Endothelial cell of umbilical vein (primary cell): Measurements from ENCODE around the gene ABCB6. TPM values are rescaled to one million over a fixed set of nuclear protein-coding genes. Genes with fewer than 3 reads are reported as not detected.
"Not testable (repeated sequence)": the region's sequence is repeated elsewhere in the genome, so short reads cannot be mapped to it uniquely, and the experiment has no call there.

ENCODE experiments used
- BruUV-seq: library from RNA; stranded (reverse); fragments of 400-500 nt; replicated peaks from 2 replicates; lab custom pipeline; 2021; lab: Mats Ljungman, UMichigan
- CTCF ChIA-PET: fragments of 300-600, 350-600 bp; sonication (Branson Sonifier 250); formaldehyde crosslinking; loops from one replicate; lab custom pipeline; 2021; ENCODE audit warnings: antibody characterized with exemption, inconsistent platforms; lab: Charles Lee
- POLR2A ChIA-PET: fragments of 300-600, 350-600 bp; sonication (Branson Sonifier 250); formaldehyde crosslinking; loops from one replicate; lab custom pipeline; 2021; ENCODE audit warnings: antibody characterized with exemption, inconsistent platforms; lab: Charles Lee
- DNase-seq: peaks from one replicate; pipeline ENCODE4 v3.0.0-alpha.2; 2011; ENCODE audit warnings: low read depth, low spot score
- FAIRE-seq: peaks from 2 replicates; lab custom pipeline; 2011; peaks lifted over from hg19 to GRCh38; lab: Jason Lieb, UNC
- H2AFZ ChIP-seq: 2 replicates; pipeline ENCODE4 v1.6.0; 2012; ENCODE audit warnings: low read depth, low read length, control low read depth, inconsistent platforms
- H3K27ac ChIP-seq: 2 replicates; pipeline ENCODE4 v1.5.1; 2011; ENCODE audit warnings: low read depth, mild to moderate bottlenecking, control low read depth, low read length, moderate library complexity; ENCODE audit not compliant: insufficient read depth
- H3K27me3 ChIP-seq, 2 experiments: 2 replicates each; pipeline versions ENCODE4 v1.6.0 to v1.6.1; 2011; ENCODE audit warnings: low read length in 2 of 2, mixed read lengths in 1 of 2; ENCODE audit not compliant: control insufficient read depth in 2 of 2, insufficient read depth in 2 of 2
- H3K36me3 ChIP-seq, 2 experiments: 2 replicates in 1 of 2; 3 replicates in 1 of 2; pipeline ENCODE4 v1.5.1; 2011; ENCODE audit warnings: low read length in 2 of 2, mild to moderate bottlenecking in 1 of 2, moderate library complexity in 1 of 2; ENCODE audit not compliant: control insufficient read depth in 2 of 2, insufficient read depth in 2 of 2; ENCODE audit errors: extremely low read depth in 1 of 2
- H3K4me1 ChIP-seq: 3 replicates; pipeline ENCODE4 v1.5.1; 2011; ENCODE audit warnings: mild to moderate bottlenecking, low read length; ENCODE audit not compliant: control insufficient read depth, insufficient read depth; ENCODE audit errors: extremely low read depth
- H3K4me2 ChIP-seq: 2 replicates; pipeline ENCODE4 v1.6.1; 2011; ENCODE audit warnings: low read length, control low read depth, mixed read lengths; ENCODE audit not compliant: insufficient read depth
- H3K4me3 ChIP-seq, 3 experiments: fragments of 200-600 bp in 1 of 3; sonication (generic), shearing (Covaris generic) in 1 of 3; replicated peaks in 1 of 3; 2 replicates each; pipeline ENCODE4 v1.5.1; 2011 to 2016; ENCODE audit warnings: control low read depth in 3 of 3, low read length in 3 of 3, mild to moderate bottlenecking in 2 of 3, inconsistent platforms in 1 of 3, low read depth in 1 of 3, moderate library complexity in 1 of 3; ENCODE audit not compliant: insufficient read depth in 1 of 3
- H3K79me2 ChIP-seq: 2 replicates; pipeline ENCODE4 v1.6.0; 2012; ENCODE audit warnings: low read length, inconsistent platforms; ENCODE audit not compliant: control insufficient read depth, insufficient read depth
- H3K9ac ChIP-seq: replicated peaks from 2 replicates; pipeline ENCODE3; 2011; ENCODE audit warnings: low read length, control low read depth; ENCODE audit not compliant: insufficient read depth; ENCODE audit errors: extremely low read depth
- H3K9me1 ChIP-seq: replicated peaks from 3 replicates; pipeline ENCODE4 v1.6.0; 2011; ENCODE audit warnings: mild to moderate bottlenecking, low read length; ENCODE audit not compliant: control insufficient read depth, insufficient read depth; ENCODE audit errors: extremely low read depth
- H3K9me3 ChIP-seq: replicated peaks from 2 replicates; pipeline ENCODE4 v1.5.1; 2012; ENCODE audit warnings: low read length, inconsistent platforms; ENCODE audit not compliant: control insufficient read depth, insufficient read depth
- H4K20me1 ChIP-seq: replicated peaks from 2 replicates; pipeline ENCODE3; 2011; ENCODE audit warnings: mild to moderate bottlenecking, low read length; ENCODE audit not compliant: control insufficient read depth, insufficient read depth; ENCODE audit errors: extremely low read depth
- EZH2 ChIP-seq: IDR thresholded peaks from 2 replicates; pipeline ENCODE4 v1.6.1; 2012; ENCODE audit warnings: borderline replicate concordance, low read depth, mild to moderate bottlenecking, moderate library complexity, low read length, inconsistent platforms; ENCODE audit not compliant: severe bottlenecking
- FOS ChIP-seq: IDR thresholded peaks from 2 replicates; pipeline ENCODE4 v1.6.1; 2011; ENCODE audit warnings: mild to moderate bottlenecking, low read length, moderate library complexity, borderline replicate concordance; ENCODE audit not compliant: insufficient read depth
- GATA2 ChIP-seq: IDR thresholded peaks from 2 replicates; pipeline ENCODE4 v1.7.0; 2011; ENCODE audit warnings: low read depth, mild to moderate bottlenecking, moderate library complexity, mixed read lengths, low read length; ENCODE audit not compliant: insufficient read length, insufficient read depth
- JUN ChIP-seq: IDR thresholded peaks from 2 replicates; pipeline ENCODE4 v1.6.1; 2011; ENCODE audit warnings: borderline replicate concordance, low read depth; ENCODE audit not compliant: insufficient read length, insufficient read depth
- MYC ChIP-seq: IDR thresholded peaks from one replicate; pipeline ENCODE4 v1.6.1; 2011; ENCODE audit warnings: mild to moderate bottlenecking, low read depth, low read length
- POLR2AphosphoS5 ChIP-seq: IDR thresholded peaks from 2 replicates; pipeline ENCODE4 v1.6.1; 2012; ENCODE audit warnings: low read depth, mild to moderate bottlenecking, control low read depth, low read length, moderate library complexity; ENCODE audit not compliant: insufficient read depth
- dilution Hi-C: fragments of 300-500 bp; cut with MboI; formaldehyde crosslinking; loops from one replicate; pipeline ENCODE4 v1.15.0; 2019; ENCODE audit warnings: low sequenced_read_pairs; ENCODE audit not compliant: extremely low pct_ligation_motif_present
- intact Hi-C: fragments of 100-400 bp; cut with micrococcal nuclease; formaldehyde crosslinking; loops from one replicate; pipeline ENCODE4 v1.10.0; 2022
- polyA plus RNA-seq, 4 experiments: library from polyadenylated mRNA; depleted of rRNA in 3 of 4; stranded (reverse) in 3 of 4; unstranded in 1 of 4; fragments of >200 nt; gene quantifications; 2 replicates each; pipeline versions ENCODE4 v1.2.1 to v1.2.3, GENCODE V29; 2011 to 2012; ENCODE audit warnings: missing spikeins in 1 of 4
- total RNA-seq: library from RNA; stranded (reverse); gene quantifications from 2 replicates; pipeline ENCODE4 v1.2.3, GENCODE V29; 2021
- TF ChIP-seq, protein P1 (sequence below), 2 donors: IDR thresholded peaks; 1 replicate in 1 of 2; 2 replicates in 1 of 2; pipeline ENCODE4 v1.5.1; 2011; ENCODE audit warnings: low read length in 2 of 2, mild to moderate bottlenecking in 2 of 2, moderate library complexity in 2 of 2, control low read depth in 1 of 2, inconsistent platforms in 1 of 2, low read depth in 1 of 2; ENCODE audit not compliant: insufficient read depth in 1 of 2; ENCODE audit errors: extremely low read depth in 1 of 2

Gene ABCB6
- total and polyA plus RNA-seq, 2 donors (not counting 3 experiments of a cell fraction or from before 2014, with no cell fraction given) = 25.7 to 32.5 TPM

- Histone ChIP-seq H3K9me3 (no peaks in the 10 kb centered on the region), H3K36me3 (peaks cover 0 to 5% of the 10 kb centered on the region in 2 experiments), H3K27ac (no peak overlapping the region), H3K4me1 (peaks cover 18% of the 10 kb centered on the region), H3K4me3 (no peak overlapping the region), H2AFZ (no peak overlapping the region), H3K9me1 (no peaks in the 10 kb centered on the region), H3K4me2 (no peak overlapping the region), H3K27me3 (no peaks in the 10 kb centered on the region), H4K20me1 (no peaks in the 10 kb centered on the region), H3K9ac (no peak overlapping the region), H3K79me2 (no peaks in the 10 kb centered on the region)
- ChIA-PET POLR2A (no interaction called here), CTCF (interaction anchor here (1.2 kb wide), 1 partner anchor 19 kb away, joined by 3 read pairs; no protein-coding TSS in a partner anchor)
- no peak for FAIRE-seq
- DNase-seq = no peak
- no TSS peak for BruUV-seq
- TF ChIP-seq, protein P1, sequence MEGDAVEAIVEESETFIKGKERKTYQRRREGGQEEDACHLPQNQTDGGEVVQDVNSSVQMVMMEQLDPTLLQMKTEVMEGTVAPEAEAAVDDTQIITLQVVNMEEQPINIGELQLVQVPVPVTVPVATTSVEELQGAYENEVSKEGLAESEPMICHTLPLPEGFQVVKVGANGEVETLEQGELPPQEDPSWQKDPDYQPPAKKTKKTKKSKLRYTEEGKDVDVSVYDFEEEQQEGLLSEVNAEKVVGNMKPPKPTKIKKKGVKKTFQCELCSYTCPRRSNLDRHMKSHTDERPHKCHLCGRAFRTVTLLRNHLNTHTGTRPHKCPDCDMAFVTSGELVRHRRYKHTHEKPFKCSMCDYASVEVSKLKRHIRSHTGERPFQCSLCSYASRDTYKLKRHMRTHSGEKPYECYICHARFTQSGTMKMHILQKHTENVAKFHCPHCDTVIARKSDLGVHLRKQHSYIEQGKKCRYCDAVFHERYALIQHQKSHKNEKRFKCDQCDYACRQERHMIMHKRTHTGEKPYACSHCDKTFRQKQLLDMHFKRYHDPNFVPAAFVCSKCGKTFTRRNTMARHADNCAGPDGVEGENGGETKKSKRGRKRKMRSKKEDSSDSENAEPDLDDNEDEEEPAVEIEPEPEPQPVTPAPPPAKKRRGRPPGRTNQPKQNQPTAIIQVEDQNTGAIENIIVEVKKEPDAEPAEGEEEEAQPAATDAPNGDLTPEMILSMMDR (IDR thresholded peaks at IDR 0.05; ENCODE audit: extremely low read depth in 1 of 2, insufficient read depth in 1 of 2, low read depth in 1 of 2, low read length in 2 of 2) = no peak
- no peak for TF ChIP-seq FOS
- no peak for TF ChIP-seq MYC
- no peak for TF ChIP-seq EZH2
- no peak for TF ChIP-seq GATA2
- no peak for TF ChIP-seq JUN
- no peak for TF ChIP-seq POLR2AphosphoS5
- dilution Hi-C loops = no loop called here
- intact Hi-C loops = no loop called here
Observed at GRCh38 chr2:219204425-219205164, 14.2 kb downstream of the ABCB6 start.

DNA sequence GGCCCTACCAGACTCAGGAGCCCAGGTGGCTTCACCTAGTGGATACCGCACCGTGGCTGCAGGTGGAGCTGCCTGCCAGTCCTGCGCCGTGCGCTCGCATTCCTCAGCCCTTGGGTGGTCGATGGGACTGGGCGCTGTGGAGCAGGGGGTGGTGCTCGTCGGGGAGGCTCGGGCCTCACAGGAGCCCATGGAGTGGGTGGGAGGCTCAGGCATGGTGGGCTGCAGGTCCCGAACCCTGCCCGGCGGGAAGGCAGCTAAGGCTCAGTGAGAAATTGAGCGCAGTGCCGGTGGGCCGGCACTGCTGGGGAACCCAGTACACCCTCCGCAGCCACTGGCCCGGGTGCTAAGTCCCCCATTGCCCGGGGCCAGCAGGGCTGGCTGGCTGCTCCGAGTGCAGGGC lies 17.4 kb downstream of the ABCB6 start:
- H3K79me2 ChIP-seq, H3K27ac ChIP-seq, H4K20me1 ChIP-seq, H3K4me1 ChIP-seq, H3K9ac ChIP-seq, BruUV-seq, H3K36me3 ChIP-seq, H3K4me3 ChIP-seq, H3K9me3 ChIP-seq, dilution Hi-C loops, H3K4me2 ChIP-seq, DNase-seq, POLR2A ChIA-PET, FAIRE-seq, H3K9me1 ChIP-seq, intact Hi-C loops, CTCF ChIA-PET, H2AFZ ChIP-seq, H3K27me3 ChIP-seq: not testable (repeated sequence)
